Stomach (tissue), 4 donors: ENCODE data around the gene PCDHGA9.

Source experiments
- CTCF ChIP-seq, 7 experiments: fragments of 450-650 bp in 4 of 7; fragments of 200-600 bp in 3 of 7; sonication (generic) in 3 of 7; IDR thresholded peaks; one replicate each; pipeline ENCODE4 v1.5.1; 2016 to 2019; ENCODE audit warnings: antibody characterized with exemption in 7 of 7, control low read depth in 2 of 7, mild to moderate bottlenecking in 1 of 7
- POLR2A ChIP-seq, 4 donors: fragments of 450-650 bp; IDR thresholded peaks; one replicate each; pipeline ENCODE4 v1.6.1; 2016; ENCODE audit warnings: antibody characterized with exemption in 4 of 4, control low read depth in 2 of 4, mild to moderate bottlenecking in 1 of 4, moderate library complexity in 1 of 4

- TF ChIP-seq CTCF (IDR thresholded peaks at IDR 0.05) (no peak), POLR2A (IDR thresholded peaks at IDR 0.05) (no peak)
Observed at GRCh38 chr5:141413540-141414069, 11.0 kb downstream of the PCDHGA9 start.
